ENCODE data around the gene CFAP119.

DNA sequence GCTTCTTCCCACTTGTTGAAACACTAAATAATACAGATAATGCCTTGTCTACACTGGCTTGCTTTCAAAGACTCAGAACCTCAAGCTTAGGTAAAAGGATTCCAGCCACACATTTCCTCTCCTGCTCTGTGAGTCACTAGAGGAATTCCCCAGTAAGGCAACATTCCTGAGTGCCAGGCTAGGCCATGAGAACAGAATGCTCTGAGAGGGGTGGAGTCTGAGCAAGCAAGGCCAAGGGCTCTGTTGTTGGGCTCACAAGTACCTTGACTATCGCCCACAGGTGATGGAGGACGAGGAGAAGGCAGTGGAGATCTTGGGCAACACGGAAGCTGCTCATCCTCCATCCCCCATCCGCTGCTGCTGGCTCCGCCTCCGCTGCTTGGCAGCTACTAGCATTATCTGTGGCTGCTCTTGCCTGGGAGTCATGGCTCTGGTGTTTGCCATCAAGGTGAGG is 20.4 kb downstream of the CFAP119 start:
- TF ChIP-seq RAD21 (IDR thresholded peaks at IDR 0.05) = peak in 1 of 2 donors; percentile 14
- TF ChIP-seq TAF1 (conservative IDR thresholded peaks at IDR 0.05) = no peak
- TF ChIP-seq CTCF (IDR thresholded peaks at IDR 0.05; ENCODE audit: low read depth, low read length, missing input control) = no peak
- TF ChIP-seq REST (IDR thresholded peaks at IDR 0.05) = peak; percentile 13
- peak; percentile 18 for TF ChIP-seq YY1 (IDR thresholded peaks at IDR 0.05)
- TF ChIP-seq ATF3 (IDR thresholded peaks at IDR 0.05) = no peak
- TF ChIP-seq, protein P1, sequence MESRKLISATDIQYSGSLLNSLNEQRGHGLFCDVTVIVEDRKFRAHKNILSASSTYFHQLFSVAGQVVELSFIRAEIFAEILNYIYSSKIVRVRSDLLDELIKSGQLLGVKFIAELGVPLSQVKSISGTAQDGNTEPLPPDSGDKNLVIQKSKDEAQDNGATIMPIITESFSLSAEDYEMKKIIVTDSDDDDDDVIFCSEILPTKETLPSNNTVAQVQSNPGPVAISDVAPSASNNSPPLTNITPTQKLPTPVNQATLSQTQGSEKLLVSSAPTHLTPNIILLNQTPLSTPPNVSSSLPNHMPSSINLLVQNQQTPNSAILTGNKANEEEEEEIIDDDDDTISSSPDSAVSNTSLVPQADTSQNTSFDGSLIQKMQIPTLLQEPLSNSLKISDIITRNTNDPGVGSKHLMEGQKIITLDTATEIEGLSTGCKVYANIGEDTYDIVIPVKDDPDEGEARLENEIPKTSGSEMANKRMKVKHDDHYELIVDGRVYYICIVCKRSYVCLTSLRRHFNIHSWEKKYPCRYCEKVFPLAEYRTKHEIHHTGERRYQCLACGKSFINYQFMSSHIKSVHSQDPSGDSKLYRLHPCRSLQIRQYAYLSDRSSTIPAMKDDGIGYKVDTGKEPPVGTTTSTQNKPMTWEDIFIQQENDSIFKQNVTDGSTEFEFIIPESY (IDR thresholded peaks at IDR 0.05) = no peak
- no peak for TF ChIP-seq FOXA1 (IDR thresholded peaks at IDR 0.05)
- TF ChIP-seq, protein P2, sequence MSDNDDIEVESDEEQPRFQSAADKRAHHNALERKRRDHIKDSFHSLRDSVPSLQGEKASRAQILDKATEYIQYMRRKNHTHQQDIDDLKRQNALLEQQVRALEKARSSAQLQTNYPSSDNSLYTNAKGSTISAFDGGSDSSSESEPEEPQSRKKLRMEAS (IDR thresholded peaks at IDR 0.05) = no peak
- TF ChIP-seq GABPA (IDR thresholded peaks at IDR 0.05 in 1 of 2, conservative IDR thresholded peaks at IDR 0.05 in 1 of 2) = no peak
